ENCODE results near the gene NFATC1.

NFATC1 gene

GRCh38 chr18:79395761-79396404 lies at the start of gene NFATC1:
NFATC1 (plus strand) TSS chr18:79395930; CDS start chr18:79396225, 295 bp downstream.
- peak within 1 kb of the TSS; percentile 24 for H3K4me3 ChIP-seq (ENCODE audit: low read length)
- no peak for DNase-seq (ENCODE audit: low read depth)
- TF ChIP-seq, protein P1, sequence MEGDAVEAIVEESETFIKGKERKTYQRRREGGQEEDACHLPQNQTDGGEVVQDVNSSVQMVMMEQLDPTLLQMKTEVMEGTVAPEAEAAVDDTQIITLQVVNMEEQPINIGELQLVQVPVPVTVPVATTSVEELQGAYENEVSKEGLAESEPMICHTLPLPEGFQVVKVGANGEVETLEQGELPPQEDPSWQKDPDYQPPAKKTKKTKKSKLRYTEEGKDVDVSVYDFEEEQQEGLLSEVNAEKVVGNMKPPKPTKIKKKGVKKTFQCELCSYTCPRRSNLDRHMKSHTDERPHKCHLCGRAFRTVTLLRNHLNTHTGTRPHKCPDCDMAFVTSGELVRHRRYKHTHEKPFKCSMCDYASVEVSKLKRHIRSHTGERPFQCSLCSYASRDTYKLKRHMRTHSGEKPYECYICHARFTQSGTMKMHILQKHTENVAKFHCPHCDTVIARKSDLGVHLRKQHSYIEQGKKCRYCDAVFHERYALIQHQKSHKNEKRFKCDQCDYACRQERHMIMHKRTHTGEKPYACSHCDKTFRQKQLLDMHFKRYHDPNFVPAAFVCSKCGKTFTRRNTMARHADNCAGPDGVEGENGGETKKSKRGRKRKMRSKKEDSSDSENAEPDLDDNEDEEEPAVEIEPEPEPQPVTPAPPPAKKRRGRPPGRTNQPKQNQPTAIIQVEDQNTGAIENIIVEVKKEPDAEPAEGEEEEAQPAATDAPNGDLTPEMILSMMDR (conservative IDR thresholded peaks at IDR 0.05; ENCODE audit: low read depth, low read length), result no peak

GRCh38 chr18:79345981-79346380 lies 49.7 kb upstream of the NFATC1 start:
- TF ChIP-seq, protein P1 (conservative IDR thresholded peaks at IDR 0.05; ENCODE audit: low read depth, low read length), result no peak
- no peak overlapping the region for H3K4me3 ChIP-seq (ENCODE audit: low read length)
- DNase-seq (ENCODE audit: low read depth), result no peak

DNA sequence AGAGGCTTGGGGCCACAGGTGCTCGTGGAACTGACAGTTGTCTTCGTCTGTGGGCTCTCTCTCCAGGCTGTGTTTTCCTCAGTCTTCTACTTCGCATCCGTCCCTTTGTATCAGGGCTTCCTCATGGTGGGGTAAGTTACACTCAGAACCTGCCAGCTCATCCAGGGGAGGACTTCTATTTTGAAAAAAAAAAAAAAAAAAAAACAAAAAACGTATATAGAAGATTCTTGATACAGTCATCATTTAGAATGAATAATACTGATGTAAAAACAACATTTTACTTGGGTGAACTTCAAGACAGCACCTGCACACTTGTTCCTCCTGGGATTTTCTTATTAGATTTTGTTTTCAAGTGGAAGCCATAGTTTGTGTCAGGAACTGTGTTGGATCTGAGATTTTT lies 47.7 kb upstream of the NFATC1 start:
- TF ChIP-seq, protein P1 (conservative IDR thresholded peaks at IDR 0.05; ENCODE audit: low read depth, low read length), result no peak
- no peak overlapping the region for H3K4me3 ChIP-seq (ENCODE audit: low read length)
- no peak for DNase-seq (ENCODE audit: low read depth)

DNA sequence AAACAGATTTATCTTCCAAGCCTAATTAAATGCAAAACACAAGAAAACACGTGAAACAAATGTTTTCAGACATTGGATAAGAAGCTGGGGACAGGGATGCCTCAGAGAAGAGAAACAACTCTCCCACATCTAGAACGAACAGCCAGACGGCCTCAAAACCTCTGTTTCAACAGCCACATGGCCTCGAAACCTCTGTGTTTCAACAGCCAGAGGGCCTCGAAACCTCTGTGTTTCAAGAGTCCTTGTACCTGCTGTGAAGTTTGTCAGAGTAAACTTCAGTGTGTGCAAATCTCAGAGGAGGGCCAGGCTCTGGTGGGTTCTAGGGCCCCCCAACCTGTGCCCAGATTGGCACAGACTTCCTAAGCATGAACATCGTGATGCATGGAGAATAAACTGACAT lies 43.3 kb upstream of the NFATC1 start:
- no peak for DNase-seq (ENCODE audit: low read depth)
- TF ChIP-seq, protein P1 (conservative IDR thresholded peaks at IDR 0.05; ENCODE audit: low read depth, low read length), result no peak
- H3K4me3 ChIP-seq (ENCODE audit: low read length), result no peak overlapping the region

- TF ChIP-seq, protein P1 (conservative IDR thresholded peaks at IDR 0.05; ENCODE audit: low read depth, low read length), result peak; percentile 45
- H3K4me3 ChIP-seq (ENCODE audit: low read length), result no peak overlapping the region
- DNase-seq (ENCODE audit: low read depth), result no peak
Measured at GRCh38 chr18:79353267-79353666, 42.5 kb upstream of the NFATC1 start.

DNA sequence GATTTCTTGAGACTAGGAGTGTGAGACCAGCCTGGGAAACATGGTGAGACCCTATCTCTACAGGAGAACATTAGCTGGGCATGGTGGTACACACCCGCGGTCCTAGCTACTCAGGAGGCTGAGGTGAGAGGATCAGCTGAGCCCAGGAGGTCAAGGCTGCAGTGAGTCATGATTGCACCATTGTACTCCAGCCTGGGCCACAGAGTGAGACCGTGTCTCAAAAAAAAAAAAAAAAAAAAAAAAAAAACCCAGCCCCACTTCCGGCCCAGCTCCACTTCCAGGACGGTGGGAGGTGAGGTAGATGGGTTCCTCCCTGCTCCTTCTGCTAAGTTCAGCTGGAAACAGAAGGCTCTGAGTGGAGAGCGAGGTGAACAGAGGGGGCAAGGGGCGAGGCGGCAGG lies 41.4 kb upstream of the NFATC1 start:
- no peak overlapping the region for H3K4me3 ChIP-seq (ENCODE audit: low read length)
- no peak for DNase-seq (ENCODE audit: low read depth)
- TF ChIP-seq, protein P1 (conservative IDR thresholded peaks at IDR 0.05; ENCODE audit: low read depth, low read length), result no peak
